HEK293T (cell line): ENCODE results near the gene NRL.

ENCODE experiments used
- ELF4 ChIP-seq: fragments of 450-650 bp; IDR thresholded peaks from 2 replicates; pipeline ENCODE4 v1.6.1; 2017; ENCODE audit warnings: antibody characterized with exemption
- FOXK2 ChIP-seq: fragments of 450-650 bp; IDR thresholded peaks from 2 replicates; pipeline ENCODE4 v1.6.1; 2016; ENCODE audit warnings: mild to moderate bottlenecking

- no peak for TF ChIP-seq ELF4
- TF ChIP-seq FOXK2 = no peak
Measured at GRCh38 chr14:24160850-24161804, 46.4 kb upstream of the NRL start, which contains the start of gene IRF9.
